Measurements from ENCODE around the gene ARF4. TPM values are rescaled to one million over a fixed set of nuclear protein-coding genes. Genes with fewer than 3 reads are reported as not detected.
"Not testable (repeated sequence)": the region's sequence is repeated elsewhere in the genome, so short reads cannot be mapped to it uniquely, and the experiment has no call there.

Gene ARF4
- 10 to 100 TPM; 51.7 to 75.5 TPM for total RNA-seq

GRCh38 chr3:57597127-57597923 lies at the start of gene ARF4:
ARF4 (minus strand) TSS chr3:57597344; CDS start chr3:57597140, 204 bp downstream.
- H3K27ac Mint-ChIP-seq = peak within 1 kb of the TSS; percentile 99
- peaks cover 29 to 54% of the 10 kb centered on the region in 2 donors for H3K36me3 Mint-ChIP-seq
- ATAC-seq (peak; percentile 93), DNase-seq (ENCODE audit: low spot score in 2 of 2) (peak; percentile 99 to 100)
- H3K9me3 Mint-ChIP-seq = no peaks in the 10 kb centered on the region

- peaks cover 27 to 37% of the 10 kb centered on the region in 2 donors for H3K36me3 Mint-ChIP-seq
- DNase-seq (ENCODE audit: low spot score in 2 of 2) (no peak), ATAC-seq (no peak)
- H3K9me3 Mint-ChIP-seq = peaks cover 4 to 9% of the 10 kb centered on the region in 2 donors
- H3K27ac Mint-ChIP-seq = peak overlapping the region in 1 of 2 donors; percentile 35
Observed at GRCh38 chr3:57646723-57647122, 49.6 kb upstream of the ARF4 start.

- DNase-seq (ENCODE audit: low spot score in 2 of 2) (no peak), ATAC-seq (no peak)
- H3K9me3 Mint-ChIP-seq = peaks cover 3 to 9% of the 10 kb centered on the region in 2 donors
- H3K27ac Mint-ChIP-seq = no peak overlapping the region
- H3K36me3 Mint-ChIP-seq = peaks cover 24 to 26% of the 10 kb centered on the region in 2 donors
Observed at GRCh38 chr3:57644740-57645139, 47.6 kb upstream of the ARF4 start.

- H3K9me3 Mint-ChIP-seq = no peaks in the 10 kb centered on the region
- H3K27ac Mint-ChIP-seq = no peak overlapping the region
- ATAC-seq = no peak
- H3K36me3 Mint-ChIP-seq = peaks cover 8 to 19% of the 10 kb centered on the region in 2 donors
- DNase-seq (ENCODE audit: low spot score in 2 of 2) = no peak
Observed at GRCh38 chr3:57637391-57637790, 40.2 kb upstream of the ARF4 start.

GRCh38 chr3:57634259-57634658 lies 37.1 kb upstream of the ARF4 start:
- DNase-seq (ENCODE audit: low spot score in 2 of 2); ATAC-seq; H3K9me3 Mint-ChIP-seq; H3K27ac Mint-ChIP-seq: not testable (repeated sequence)
- H3K36me3 Mint-ChIP-seq = peaks cover 0 to 15% of the 10 kb centered on the region in 2 donors

- H3K9me3 Mint-ChIP-seq = no peaks in the 10 kb centered on the region
- H3K36me3 Mint-ChIP-seq = peaks cover 0 to 14% of the 10 kb centered on the region in 2 donors
- no peak for ATAC-seq
- no peak overlapping the region for H3K27ac Mint-ChIP-seq
- no peak for DNase-seq (ENCODE audit: low spot score in 2 of 2)
Observed at GRCh38 chr3:57627976-57628375, 30.8 kb upstream of the ARF4 start.

- no peaks in the 10 kb centered on the region for H3K9me3 Mint-ChIP-seq
- no peak for DNase-seq (ENCODE audit: low spot score in 2 of 2)
- ATAC-seq = no peak
- peak overlapping the region in 1 of 2 donors; percentile 25 for H3K27ac Mint-ChIP-seq
- peaks cover 0 to 14% of the 10 kb centered on the region in 2 donors for H3K36me3 Mint-ChIP-seq
Observed at GRCh38 chr3:57624801-57625200, 27.7 kb upstream of the ARF4 start.

- H3K9me3 Mint-ChIP-seq = no peaks in the 10 kb centered on the region
- DNase-seq (ENCODE audit: low spot score in 2 of 2) = no peak
- H3K36me3 Mint-ChIP-seq = peaks cover 0 to 7% of the 10 kb centered on the region in 2 donors
- no peak overlapping the region for H3K27ac Mint-ChIP-seq
- ATAC-seq = no peak
Observed at GRCh38 chr3:57622362-57622761, 25.2 kb upstream of the ARF4 start.

- DNase-seq (ENCODE audit: low spot score in 2 of 2) (no peak), ATAC-seq (no peak)
- Mint-ChIP-seq H3K27ac (no peak overlapping the region), H3K9me3 (no peaks in the 10 kb centered on the region), H3K36me3 (no peaks in the 10 kb centered on the region)
Observed at GRCh38 chr3:57617739-57618138, 20.6 kb upstream of the ARF4 start.

- no peak overlapping the region for H3K27ac Mint-ChIP-seq
- no peak for DNase-seq (ENCODE audit: low spot score in 2 of 2)
- no peaks in the 10 kb centered on the region for H3K9me3 Mint-ChIP-seq
- H3K36me3 Mint-ChIP-seq = peaks cover 0 to 8% of the 10 kb centered on the region in 2 donors
- ATAC-seq = no peak
Observed at GRCh38 chr3:57616233-57616632, 19.1 kb upstream of the ARF4 start.

- ATAC-seq; H3K27ac Mint-ChIP-seq; DNase-seq (ENCODE audit: low spot score in 2 of 2): not testable (repeated sequence)
- Mint-ChIP-seq H3K9me3 (peaks cover 12 to 13% of the 10 kb centered on the region in 2 donors), H3K36me3 (peaks cover 32 to 40% of the 10 kb centered on the region in 2 donors)
Observed at GRCh38 chr3:57611870-57612269, 14.7 kb upstream of the ARF4 start.

- Mint-ChIP-seq H3K27ac (peak overlapping the region in 1 of 2 donors; percentile 12), H3K9me3 (peaks cover 12 to 22% of the 10 kb centered on the region in 2 donors), H3K36me3 (peaks cover 55 to 60% of the 10 kb centered on the region in 2 donors)
- no peak for DNase-seq (ENCODE audit: low spot score in 2 of 2)
- ATAC-seq = no peak
Observed at GRCh38 chr3:57605683-57606082, 8.5 kb upstream of the ARF4 start.

GRCh38 chr3:57604971-57605370 lies 7.8 kb upstream of the ARF4 start:
- no peak for ATAC-seq
- DNase-seq (ENCODE audit: low spot score in 2 of 2) = no peak
- H3K27ac Mint-ChIP-seq = no peak overlapping the region
- H3K9me3 Mint-ChIP-seq = peaks cover 12 to 22% of the 10 kb centered on the region in 2 donors
- peaks cover 48 to 54% of the 10 kb centered on the region in 2 donors for H3K36me3 Mint-ChIP-seq

- peak overlapping the region in 1 of 2 donors; percentile 29 for H3K27ac Mint-ChIP-seq
- peaks cover 37 to 51% of the 10 kb centered on the region in 2 donors for H3K36me3 Mint-ChIP-seq
- DNase-seq (ENCODE audit: low spot score in 2 of 2) (no peak), ATAC-seq (no peak)
- no peaks in the 10 kb centered on the region for H3K9me3 Mint-ChIP-seq
Observed at GRCh38 chr3:57600195-57600594, 3.1 kb upstream of the ARF4 start.

GRCh38 chr3:57598765-57599360 lies 1.7 kb upstream of the ARF4 start:
- DNase-seq (ENCODE audit: low spot score in 2 of 2) (no peak), ATAC-seq (no peak)
- Mint-ChIP-seq H3K9me3 (no peaks in the 10 kb centered on the region), H3K27ac (peak overlapping the region; percentile 99), H3K36me3 (peaks cover 31 to 52% of the 10 kb centered on the region in 2 donors)

- H3K27ac Mint-ChIP-seq = peak overlapping the region; percentile 98 to 99
- ATAC-seq (peak in 1 of 2 donors; percentile 30), DNase-seq (ENCODE audit: low spot score in 2 of 2) (peak; percentile 56 to 80)
- peaks cover 24 to 52% of the 10 kb centered on the region in 2 donors for H3K36me3 Mint-ChIP-seq
- no peaks in the 10 kb centered on the region for H3K9me3 Mint-ChIP-seq
Observed at GRCh38 chr3:57596495-57597126, 533 bp downstream of the ARF4 start.

- ATAC-seq = no peak
- H3K9me3 Mint-ChIP-seq = no peaks in the 10 kb centered on the region
- H3K36me3 Mint-ChIP-seq = peaks cover 24 to 47% of the 10 kb centered on the region in 2 donors
- DNase-seq (ENCODE audit: low spot score in 2 of 2) = no peak
- H3K27ac Mint-ChIP-seq = peak overlapping the region; percentile 66 to 99
Observed at GRCh38 chr3:57594576-57594975, 2.6 kb downstream of the ARF4 start.
